Parathyroid adenoma (tissue), 2 donors: ENCODE measurements around the gene TP53I3.

ENCODE experiments used
- H2AFZ ChIP-seq: fragments of 300-600 bp; sonication (generic); one replicate; pipeline ENCODE4 v1.7.0; 2017; ENCODE audit warnings: antibody characterized with exemption, mild to moderate bottlenecking
- H3K27ac ChIP-seq: fragments of 300-600 bp; sonication (generic); one replicate; pipeline ENCODE4 v1.7.0; 2017
- H3K27me3 ChIP-seq: fragments of 300-600 bp; sonication (generic); one replicate; pipeline ENCODE4 v1.7.0; 2017; ENCODE audit warnings: low read length; ENCODE audit not compliant: control insufficient read depth, insufficient read depth
- H3K36me3 ChIP-seq: fragments of 300-600 bp; sonication (generic); one replicate; pipeline ENCODE4 v1.7.0; 2017; ENCODE audit warnings: low read length; ENCODE audit not compliant: control insufficient read depth, insufficient read depth
- H3K4me1 ChIP-seq: fragments of 300-600 bp; sonication (generic); one replicate; pipeline ENCODE4 v1.7.0; 2017; ENCODE audit warnings: control low read depth
- H3K4me2 ChIP-seq: fragments of 300-600 bp; sonication (generic); one replicate; pipeline ENCODE4 v1.7.0; 2017; ENCODE audit warnings: low read length
- H3K4me3 ChIP-seq: fragments of 300-600 bp; sonication (generic); one replicate; pipeline ENCODE4 v1.7.0; 2017; ENCODE audit warnings: low read depth, low read length
- H3K79me2 ChIP-seq: fragments of 300-600 bp; sonication (generic); one replicate; pipeline ENCODE4 v1.7.0; 2017; ENCODE audit warnings: control low read depth
- H3K9ac ChIP-seq: fragments of 300-600 bp; sonication (generic); one replicate; pipeline ENCODE4 v1.7.0; 2017; ENCODE audit warnings: mild to moderate bottlenecking
- H3K9me3 ChIP-seq: fragments of 300-600 bp; sonication (generic); one replicate; pipeline ENCODE4 v1.7.0; 2017; ENCODE audit warnings: low read length; ENCODE audit not compliant: control insufficient read depth
- CTCF ChIP-seq: fragments of 300-600 bp; sonication (generic); IDR thresholded peaks from one replicate; pipeline ENCODE4 v1.7.0; 2017; ENCODE audit warnings: antibody characterized with exemption, mild to moderate bottlenecking
- donor health status: primary hyperparathyroidism.

The TP53I3 gene

GRCh38 chr2:24082787-24083566 is 1.7 kb downstream of the TP53I3 start:
- Histone ChIP-seq H3K9me3 (no peaks in the 10 kb centered on the region), H3K4me2 (no peak overlapping the region), H3K9ac (no peak overlapping the region), H3K4me3 (no peak overlapping the region), H3K79me2 (peaks cover 13% of the 10 kb centered on the region), H3K4me1 (peaks cover 12% of the 10 kb centered on the region), H3K27ac (peak overlapping the region; percentile 95), H3K27me3 (no peaks in the 10 kb centered on the region), H3K36me3 (no peaks in the 10 kb centered on the region), H2AFZ (peak overlapping the region; percentile 96)
- TF ChIP-seq CTCF = no peak

GRCh38 chr2:24080701-24081100 is 3.9 kb downstream of the TP53I3 start:
- Histone ChIP-seq H3K36me3 (no peaks in the 10 kb centered on the region), H3K9me3 (no peaks in the 10 kb centered on the region), H2AFZ (no peak overlapping the region), H3K9ac (no peak overlapping the region), H3K27me3 (no peaks in the 10 kb centered on the region), H3K27ac (no peak overlapping the region), H3K4me3 (no peak overlapping the region), H3K4me1 (peaks cover 12% of the 10 kb centered on the region), H3K79me2 (peaks cover 14% of the 10 kb centered on the region), H3K4me2 (no peak overlapping the region)
- TF ChIP-seq CTCF = no peak

DNA sequence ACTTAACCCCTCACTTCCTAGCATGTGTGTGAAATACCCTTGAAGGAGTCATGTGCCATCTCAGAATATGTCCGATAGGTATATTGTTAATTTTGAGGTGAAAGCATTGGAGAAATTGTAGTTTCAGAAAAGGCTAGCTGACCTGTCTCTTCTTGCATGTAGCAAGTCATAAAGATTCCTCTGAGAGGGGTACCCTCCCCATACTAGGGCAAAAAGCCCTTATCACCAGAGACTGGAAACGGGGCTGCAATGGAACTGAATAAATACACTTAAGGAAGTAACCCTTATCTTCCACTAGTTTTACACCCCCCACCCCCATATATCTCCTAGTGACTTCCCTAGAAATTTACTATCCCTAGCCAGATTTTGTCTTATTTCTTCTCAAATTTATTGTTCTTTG is 6.8 kb downstream of the TP53I3 start:
- Histone ChIP-seq H2AFZ (peak overlapping the region; percentile 71), H3K4me1 (peaks cover 11% of the 10 kb centered on the region), H3K4me2 (peak overlapping the region; percentile 89), H3K9ac (no peak overlapping the region), H3K36me3 (no peaks in the 10 kb centered on the region), H3K27ac (peak overlapping the region; percentile 78), H3K27me3 (no peaks in the 10 kb centered on the region), H3K79me2 (peaks cover 19% of the 10 kb centered on the region), H3K4me3 (peak overlapping the region; percentile 79), H3K9me3 (no peaks in the 10 kb centered on the region)
- no peak for TF ChIP-seq CTCF

DNA sequence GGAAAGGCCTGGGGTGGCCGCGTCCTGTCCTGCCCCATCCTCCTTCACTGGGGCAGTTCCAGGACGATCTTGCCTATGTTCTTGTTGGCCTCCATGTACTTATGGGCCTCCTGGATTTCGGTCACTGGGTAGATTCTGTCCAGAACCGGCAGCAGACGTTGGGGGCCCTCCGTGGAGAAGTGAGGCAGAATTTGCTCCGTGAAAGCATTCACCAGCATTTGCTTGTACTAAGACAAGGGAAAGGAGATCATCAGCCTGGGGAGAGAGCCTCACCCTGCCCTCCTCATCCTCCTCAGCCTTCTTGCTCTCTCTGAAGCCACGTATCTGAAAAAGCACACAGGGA is 7.1 kb downstream of the TP53I3 start:
- Histone ChIP-seq H2AFZ (peak overlapping the region; percentile 71), H3K9ac (peak overlapping the region; percentile 89), H3K27ac (peak overlapping the region; percentile 78), H3K27me3 (no peaks in the 10 kb centered on the region), H3K36me3 (no peaks in the 10 kb centered on the region), H3K4me1 (peaks cover 11% of the 10 kb centered on the region), H3K4me3 (peak overlapping the region; percentile 79), H3K79me2 (peaks cover 18% of the 10 kb centered on the region), H3K9me3 (no peaks in the 10 kb centered on the region), H3K4me2 (peak overlapping the region; percentile 89)
- TF ChIP-seq CTCF = no peak
